Osteoblast (primary cell): Measurements from ENCODE around the gene NPLOC4. TPM values are rescaled to one million over a fixed set of nuclear protein-coding genes. Genes with fewer than 3 reads are reported as not detected.
"Not testable (repeated sequence)": the region's sequence is repeated elsewhere in the genome, so short reads cannot be mapped to it uniquely, and the experiment has no call there.

Source experiments
- DNase-seq: peaks from one replicate; pipeline ENCODE4 v3.0.0; 2011; ENCODE audit warnings: low spot score, mixed read lengths; ENCODE audit not compliant: insufficient read length; ENCODE audit errors: missing footprints
- H2AFZ ChIP-seq: 2 replicates; pipeline ENCODE4 v1.6.0; 2011; ENCODE audit warnings: mild to moderate bottlenecking, low read length
- H3K27ac ChIP-seq: 2 replicates; pipeline ENCODE4 v1.5.1; 2011; ENCODE audit warnings: mild to moderate bottlenecking, low read depth, low read length, moderate library complexity
- H3K27me3 ChIP-seq: 2 replicates; pipeline ENCODE4 v1.6.0; 2012; ENCODE audit warnings: mild to moderate bottlenecking, control low read depth, inconsistent platforms, low read length, moderate library complexity; ENCODE audit not compliant: insufficient read depth
- H3K36me3 ChIP-seq: 2 replicates; pipeline ENCODE4 v1.5.1; 2011; ENCODE audit warnings: mild to moderate bottlenecking, low read length, control low read depth, moderate library complexity; ENCODE audit not compliant: insufficient read depth
- H3K4me1 ChIP-seq: 2 replicates; pipeline ENCODE4 v1.5.1; 2011; ENCODE audit warnings: mild to moderate bottlenecking, low read length, control low read depth, moderate library complexity; ENCODE audit not compliant: insufficient read depth
- H3K4me2 ChIP-seq: 2 replicates; pipeline ENCODE4 v1.6.0; 2011; ENCODE audit warnings: mild to moderate bottlenecking, low read length; ENCODE audit not compliant: insufficient read depth
- H3K4me3 ChIP-seq: fragments of 200-600 bp; sonication (generic); 3 replicates; pipeline ENCODE4 v1.5.1; 2012; ENCODE audit warnings: mild to moderate bottlenecking, low read length, inconsistent platforms; ENCODE audit not compliant: insufficient read depth
- H3K79me2 ChIP-seq: 2 replicates; pipeline ENCODE4 v1.6.0; 2012; ENCODE audit warnings: mild to moderate bottlenecking, low read length, control low read depth, inconsistent platforms; ENCODE audit not compliant: insufficient read depth
- H3K9me3 ChIP-seq: 2 replicates; pipeline ENCODE4 v1.5.1; 2011; ENCODE audit warnings: low read depth, low read length, control low read depth
- H4K20me1 ChIP-seq: 2 replicates; pipeline ENCODE4 v1.6.0; 2012; ENCODE audit warnings: mild to moderate bottlenecking, low read length, control low read depth; ENCODE audit not compliant: insufficient read depth
- total RNA-seq: library from RNA; depleted of rRNA; stranded (reverse); fragments of >200 nt; gene quantifications from 2 replicates; pipeline ENCODE4 v1.2.3, GENCODE V29; 2012
- TF ChIP-seq, protein P1 (sequence below): IDR thresholded peaks from 2 replicates; pipeline ENCODE4 v1.5.1; 2011; ENCODE audit warnings: mild to moderate bottlenecking, low read depth, low read length, moderate library complexity; ENCODE audit errors: extremely low read depth

Gene NPLOC4
- total RNA-seq, 1 donor: 118 TPM

DNA sequence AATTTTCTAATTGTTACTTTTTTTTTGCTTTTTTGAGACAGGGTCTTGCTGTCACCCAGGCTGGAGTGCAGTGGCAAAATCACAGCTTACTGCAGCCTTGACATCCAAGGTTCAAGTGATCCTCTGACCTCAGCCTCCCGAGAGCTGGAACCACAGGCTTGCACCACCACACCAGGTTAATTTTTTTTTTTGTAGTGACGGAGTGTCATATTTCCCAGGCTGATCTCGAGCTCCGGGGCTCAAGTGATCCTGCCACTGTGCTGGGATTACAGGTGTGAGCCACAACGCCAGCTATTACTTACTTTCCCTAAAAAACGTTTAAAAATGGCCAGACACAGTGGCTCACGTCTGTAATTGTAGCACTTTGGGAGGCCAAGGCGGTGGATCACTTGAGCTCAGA lies 6.6 kb downstream of the NPLOC4 start:
- no peak for DNase-seq
- Histone ChIP-seq H3K4me2 (no peak overlapping the region), H2AFZ (no peak overlapping the region), H3K4me1 (peaks cover under 1% of the 10 kb centered on the region), H3K4me3 (no peak overlapping the region), H3K27ac (no peak overlapping the region), H3K9me3 (no peaks in the 10 kb centered on the region), H4K20me1 (peaks cover 35% of the 10 kb centered on the region), H3K36me3 (peaks cover 40% of the 10 kb centered on the region), H3K27me3 (no peaks in the 10 kb centered on the region), H3K79me2 (peaks cover 72% of the 10 kb centered on the region)
- TF ChIP-seq, protein P1, sequence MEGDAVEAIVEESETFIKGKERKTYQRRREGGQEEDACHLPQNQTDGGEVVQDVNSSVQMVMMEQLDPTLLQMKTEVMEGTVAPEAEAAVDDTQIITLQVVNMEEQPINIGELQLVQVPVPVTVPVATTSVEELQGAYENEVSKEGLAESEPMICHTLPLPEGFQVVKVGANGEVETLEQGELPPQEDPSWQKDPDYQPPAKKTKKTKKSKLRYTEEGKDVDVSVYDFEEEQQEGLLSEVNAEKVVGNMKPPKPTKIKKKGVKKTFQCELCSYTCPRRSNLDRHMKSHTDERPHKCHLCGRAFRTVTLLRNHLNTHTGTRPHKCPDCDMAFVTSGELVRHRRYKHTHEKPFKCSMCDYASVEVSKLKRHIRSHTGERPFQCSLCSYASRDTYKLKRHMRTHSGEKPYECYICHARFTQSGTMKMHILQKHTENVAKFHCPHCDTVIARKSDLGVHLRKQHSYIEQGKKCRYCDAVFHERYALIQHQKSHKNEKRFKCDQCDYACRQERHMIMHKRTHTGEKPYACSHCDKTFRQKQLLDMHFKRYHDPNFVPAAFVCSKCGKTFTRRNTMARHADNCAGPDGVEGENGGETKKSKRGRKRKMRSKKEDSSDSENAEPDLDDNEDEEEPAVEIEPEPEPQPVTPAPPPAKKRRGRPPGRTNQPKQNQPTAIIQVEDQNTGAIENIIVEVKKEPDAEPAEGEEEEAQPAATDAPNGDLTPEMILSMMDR: no peak

DNA sequence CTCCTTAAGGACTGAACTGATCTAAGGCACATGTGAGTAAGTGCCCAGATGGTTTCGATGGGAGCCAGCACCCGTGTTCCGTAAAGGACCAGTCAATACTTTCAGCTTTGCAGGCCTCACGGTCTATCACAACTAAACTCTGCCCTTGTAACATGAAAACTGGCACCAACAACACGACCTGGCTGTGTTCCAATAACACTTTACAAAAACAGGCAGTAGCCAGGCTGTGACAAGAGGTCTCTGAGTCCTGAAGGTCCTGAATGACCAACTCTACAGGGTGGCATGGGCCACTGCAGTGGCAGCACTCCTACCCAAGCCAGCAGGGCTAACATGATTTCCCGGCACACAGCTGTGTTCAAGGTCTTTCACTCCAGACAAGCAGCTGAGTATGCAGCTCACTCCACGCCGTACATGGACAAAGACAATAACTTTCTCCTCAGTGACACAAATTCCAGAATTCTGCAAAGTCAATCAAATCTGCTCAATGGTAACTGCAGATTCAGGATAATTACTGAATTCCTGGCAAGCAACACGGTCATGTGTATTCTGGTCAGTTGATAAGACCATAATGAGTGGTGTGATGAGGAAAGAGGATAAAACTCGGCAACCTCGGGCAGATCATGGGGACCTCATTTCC lies 15.3 kb downstream of the NPLOC4 start:
- no peak overlapping the region for H3K4me3 ChIP-seq
- H3K27me3 ChIP-seq: no peaks in the 10 kb centered on the region
- no peak overlapping the region for H3K27ac ChIP-seq
- H3K4me1 ChIP-seq: no peaks in the 10 kb centered on the region
- TF ChIP-seq, protein P1: no peak
- H3K79me2 ChIP-seq: peaks cover 65% of the 10 kb centered on the region
- peaks cover 32% of the 10 kb centered on the region for H4K20me1 ChIP-seq
- DNase-seq: no peak
- no peaks in the 10 kb centered on the region for H3K9me3 ChIP-seq
- H3K4me2 ChIP-seq: no peak overlapping the region
- no peak overlapping the region for H2AFZ ChIP-seq
- peaks cover 68% of the 10 kb centered on the region for H3K36me3 ChIP-seq

DNA sequence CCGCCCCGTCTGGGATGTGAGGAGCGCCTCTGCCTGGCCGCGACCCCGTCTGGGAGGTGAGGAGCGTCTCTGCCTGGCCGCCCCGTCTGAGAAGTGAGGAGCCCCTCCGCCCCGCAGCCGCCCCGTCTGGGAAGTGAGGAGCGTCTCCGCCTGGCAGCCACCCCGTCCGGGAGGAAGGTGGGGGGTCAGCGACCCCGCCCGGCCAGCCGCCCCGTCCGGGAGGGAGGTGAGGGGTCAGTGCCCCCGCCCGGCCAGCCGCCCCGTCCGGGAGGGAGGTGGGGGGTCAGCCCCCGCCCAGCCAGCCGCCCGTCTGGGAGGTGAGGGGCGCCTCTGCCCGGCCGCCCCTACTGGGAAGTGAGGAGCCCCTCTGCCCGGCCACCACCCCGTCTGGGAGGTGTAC lies 18.6 kb downstream of the NPLOC4 start:
- H3K36me3 ChIP-seq: peaks cover 52% of the 10 kb centered on the region
- not testable (repeated sequence) for H2AFZ ChIP-seq, H3K27ac ChIP-seq, DNase-seq, H3K4me2 ChIP-seq, H3K27me3 ChIP-seq, H3K4me3 ChIP-seq, H3K9me3 ChIP-seq
- H3K4me1 ChIP-seq: peaks cover 20% of the 10 kb centered on the region
- H4K20me1 ChIP-seq: peaks cover 39% of the 10 kb centered on the region
- H3K79me2 ChIP-seq: peaks cover 68% of the 10 kb centered on the region

DNA sequence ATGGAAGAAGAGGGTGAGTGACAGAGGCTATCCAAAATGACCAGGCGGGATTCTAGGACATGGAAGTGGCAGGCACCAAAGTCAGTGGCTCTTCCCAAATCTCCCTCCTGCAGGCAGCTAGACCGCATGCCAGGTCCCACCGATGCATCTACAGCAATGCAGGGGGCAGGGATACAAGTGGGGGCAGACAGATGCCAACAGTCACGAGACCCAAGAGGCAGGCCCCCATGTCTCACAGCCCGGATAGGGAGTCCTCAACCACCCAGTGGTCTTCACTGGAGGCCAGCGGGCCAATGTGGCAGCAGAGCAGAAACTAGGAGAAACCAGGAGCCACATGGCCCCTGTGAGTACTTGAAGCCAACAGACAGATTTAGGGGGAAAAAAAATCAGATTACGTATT lies 20.0 kb downstream of the NPLOC4 start:
- H3K27me3 ChIP-seq: no peaks in the 10 kb centered on the region
- H3K4me1 ChIP-seq: peaks cover 20% of the 10 kb centered on the region
- H4K20me1 ChIP-seq: peaks cover 38% of the 10 kb centered on the region
- peaks cover 70% of the 10 kb centered on the region for H3K79me2 ChIP-seq
- DNase-seq: no peak
- no peaks in the 10 kb centered on the region for H3K9me3 ChIP-seq
- no peak overlapping the region for H3K4me3 ChIP-seq
- H3K4me2 ChIP-seq: no peak overlapping the region
- peaks cover 57% of the 10 kb centered on the region for H3K36me3 ChIP-seq
- H3K27ac ChIP-seq: no peak overlapping the region
- TF ChIP-seq, protein P1: no peak
- H2AFZ ChIP-seq: no peak overlapping the region
